AG10803 (cell line): ENCODE measurements around the gene CHRNG.

ENCODE experiments used
- DNase-seq: peaks from one replicate; pipeline ENCODE4 v3.0.0; 2010; ENCODE audit warnings: low read depth
- H3K4me3 ChIP-seq: 2 replicates; pipeline ENCODE4 v1.5.1; 2011; ENCODE audit warnings: mild to moderate bottlenecking, low read length, control low read depth
- CTCF ChIP-seq: conservative IDR thresholded peaks from 2 replicates; pipeline ENCODE4 v1.5.1; 2011; ENCODE audit warnings: mild to moderate bottlenecking, low read length, control low read depth, inconsistent platforms

The CHRNG gene

GRCh38 chr2:232539298-232540231 is at the start of gene CHRNG:
Gene CHRNG, plus strand, starts transcription at chr2:232539692. Its CDS starts 56 bp downstream, at chr2:232539748.
- H3K4me3 ChIP-seq: no peak within 1 kb of the TSS
- no peak for TF ChIP-seq CTCF
- DNase-seq: no peak

GRCh38 chr2:232490221-232491138 is 49.0 kb upstream of the CHRNG start:
- no peak for TF ChIP-seq CTCF
- DNase-seq: no peak
- no peak overlapping the region for H3K4me3 ChIP-seq

GRCh38 chr2:232491139-232491780 is 48.2 kb upstream of the CHRNG start:
- TF ChIP-seq CTCF: no peak
- no peak overlapping the region for H3K4me3 ChIP-seq
- no peak for DNase-seq

- H3K4me3 ChIP-seq: no peak overlapping the region
- TF ChIP-seq CTCF: no peak
- no peak for DNase-seq
These were observed 47.1 kb upstream of the CHRNG start for GRCh38 chr2:232492236-232492848.

- H3K4me3 ChIP-seq: no peak overlapping the region
- no peak for TF ChIP-seq CTCF
- DNase-seq: no peak
These were observed 46.4 kb upstream of the CHRNG start for GRCh38 chr2:232492963-232493700.
